Right cardiac atrium (tissue), 5 donors: ENCODE measurements around the gene NAT8L. TPM values are rescaled to one million over a fixed set of nuclear protein-coding genes. Genes with fewer than 3 reads are reported as not detected.
A peak's percentile ranks its signal among the peaks of the same experiment; 100 is the strongest.

Source experiments
- ATAC-seq, 2 donors: fragments of 200-7000 bp; cut with Tn5 transposase; one replicate each; pipeline versions ENCODE4 v1.8.0 to v1.9.1; 2020; ENCODE audit warnings: moderate library complexity in 2 of 2, mild to moderate bottlenecking in 1 of 2
- DNase-seq, 3 donors: peaks; one replicate each; pipeline ENCODE4 v3.0.0-alpha.2; 2020
- H3K27ac ChIP-seq: one replicate; pipeline ENCODE4 v1.5.1; 2013; ENCODE audit warnings: mild to moderate bottlenecking, low read length, control low read depth, moderate library complexity
- H3K27me3 ChIP-seq: one replicate; pipeline ENCODE4 v1.6.1; 2013; ENCODE audit not compliant: control insufficient read depth, insufficient read depth
- H3K4me1 ChIP-seq: one replicate; pipeline ENCODE4 v1.6.1; 2013; ENCODE audit warnings: low read length; ENCODE audit not compliant: control insufficient read depth, insufficient read depth
- H3K4me3 ChIP-seq: one replicate; pipeline ENCODE4 v1.5.1; 2013; ENCODE audit warnings: low read length, control low read depth
- H3K9me3 ChIP-seq: one replicate; pipeline ENCODE4 v1.6.1; 2013; ENCODE audit warnings: low read length; ENCODE audit not compliant: control insufficient read depth
- WGBS: extraction: QIAGEN DNeasy Blood & Tissue Kit; methylation state at CpG from one replicate; pipeline ENCODE4 v1.1.7; 2013; 5-methylcytosine and 5-hydroxymethylcytosine counted together
- intact Hi-C, 4 donors: fragments of 100-400 bp; cut with DNase I; formaldehyde crosslinking; loops; one replicate each; pipeline versions ENCODE4 v1.11.0 to v1.14.0; 2022 to 2023
- polyA plus RNA-seq: library from polyadenylated mRNA; stranded (reverse); fragments of 200-250 nt; gene quantifications from one replicate; pipeline ENCODE4 v1.2.3, GENCODE V29; 2013
- total RNA-seq, 4 donors: library from RNA; stranded (reverse); fragmentation: NEBNext Ultra II Directional; extraction: Animal tissue kit (Norgen Biotek cat#: 25700); gene quantifications; one replicate each; pipeline ENCODE4 v1.2.1, GENCODE V29; 2021
- donor health status: healthy with polysubstance abuse.
- donor health status: DM: no; HTN: yes; CAD: no.
- donor health status: DM: no; HTN: no; CAD: no.
- donor health status: DM: no; HTN: yes; CAD: no; lungs with severe emphysema.
- donor health status: DM: yes; HTN: yes; CAD: no.

The NAT8L gene
- total and polyA plus RNA-seq, 5 donors: 2.8 to 5.2 (median 3.2) TPM

- Histone ChIP-seq H3K27ac (no peak overlapping the region), H3K9me3 (no peaks in the 10 kb centered on the region), H3K4me3 (no peak overlapping the region), H3K4me1 (no peaks in the 10 kb centered on the region), H3K27me3 (no peaks in the 10 kb centered on the region)
- no peak for DNase-seq
- intact Hi-C loops: no loop called here
- no peak for ATAC-seq
- WGBS: 85% methylated on average over 20 of the region's 20 CpGs
Measured at GRCh38 chr4:2072971-2073807, 14.1 kb downstream of the NAT8L start.

- Histone ChIP-seq H3K4me3 (no peak overlapping the region), H3K27me3 (no peaks in the 10 kb centered on the region), H3K9me3 (no peaks in the 10 kb centered on the region), H3K4me1 (no peaks in the 10 kb centered on the region), H3K27ac (no peak overlapping the region)
- intact Hi-C loops: no loop called here
- no peak for DNase-seq
- no peak for ATAC-seq
- WGBS: 77% methylated on average over 20 of the region's 20 CpGs
Measured at GRCh38 chr4:2073808-2074481, 14.8 kb downstream of the NAT8L start.

GRCh38 chr4:2074588-2074987 lies 15.5 kb downstream of the NAT8L start:
- DNase-seq (no peak), ATAC-seq (no peak)
- H3K4me1 ChIP-seq: no peaks in the 10 kb centered on the region
- 81% methylated on average over 11 of the region's 11 CpGs for WGBS
- H3K27me3 ChIP-seq: no peaks in the 10 kb centered on the region
- H3K4me3 ChIP-seq: no peak overlapping the region
- H3K27ac ChIP-seq: no peak overlapping the region
- H3K9me3 ChIP-seq: no peaks in the 10 kb centered on the region
- intact Hi-C loops: no loop called here

GRCh38 chr4:2075171-2075986 lies 16.3 kb downstream of the NAT8L start:
- DNase-seq: no peak
- no peak overlapping the region for H3K4me3 ChIP-seq
- intact Hi-C loops: no loop called here
- H3K27me3 ChIP-seq: no peaks in the 10 kb centered on the region
- H3K27ac ChIP-seq: no peak overlapping the region
- H3K4me1 ChIP-seq: no peaks in the 10 kb centered on the region
- H3K9me3 ChIP-seq: no peaks in the 10 kb centered on the region
- no peak for ATAC-seq
- WGBS: 89% methylated on average over 12 of the region's 12 CpGs

GRCh38 chr4:2075987-2076907 lies 17.1 kb downstream of the NAT8L start:
- DNase-seq (no peak), ATAC-seq (peak in 1 of 2 donors; percentile 25)
- intact Hi-C loops: no loop called here
- H3K27ac ChIP-seq: no peak overlapping the region
- H3K9me3 ChIP-seq: no peaks in the 10 kb centered on the region
- no peaks in the 10 kb centered on the region for H3K4me1 ChIP-seq
- H3K4me3 ChIP-seq: no peak overlapping the region
- no peaks in the 10 kb centered on the region for H3K27me3 ChIP-seq
- 91% methylated on average over 31 of the region's 31 CpGs for WGBS

- no peaks in the 10 kb centered on the region for H3K27me3 ChIP-seq
- no peak overlapping the region for H3K27ac ChIP-seq
- DNase-seq: no peak
- H3K4me1 ChIP-seq: no peaks in the 10 kb centered on the region
- ATAC-seq: no peak
- no peak overlapping the region for H3K4me3 ChIP-seq
- intact Hi-C loops: no loop called here
- WGBS: 77% methylated on average over 9 of the region's 9 CpGs
- H3K9me3 ChIP-seq: no peaks in the 10 kb centered on the region
Measured at GRCh38 chr4:2076908-2077536, 17.9 kb downstream of the NAT8L start.

- DNase-seq: no peak
- H3K27me3 ChIP-seq: no peaks in the 10 kb centered on the region
- no peak overlapping the region for H3K27ac ChIP-seq
- no peaks in the 10 kb centered on the region for H3K4me1 ChIP-seq
- no peaks in the 10 kb centered on the region for H3K9me3 ChIP-seq
- no peak for ATAC-seq
- H3K4me3 ChIP-seq: no peak overlapping the region
- WGBS: 86% methylated on average over 17 of the region's 17 CpGs
- intact Hi-C loops: no loop called here
Measured at GRCh38 chr4:2077537-2078460, 18.7 kb downstream of the NAT8L start.

- intact Hi-C loops: no loop called here
- no peak for DNase-seq
- Histone ChIP-seq H3K9me3 (no peaks in the 10 kb centered on the region), H3K27me3 (no peaks in the 10 kb centered on the region), H3K4me1 (no peaks in the 10 kb centered on the region), H3K27ac (no peak overlapping the region), H3K4me3 (no peak overlapping the region)
- WGBS: 61% methylated on average over 9 of the region's 9 CpGs
- no peak for ATAC-seq
Measured at GRCh38 chr4:2078584-2078983, 19.5 kb downstream of the NAT8L start.

- DNase-seq (no peak), ATAC-seq (no peak)
- intact Hi-C loops: no loop called here
- Histone ChIP-seq H3K4me1 (no peaks in the 10 kb centered on the region), H3K4me3 (no peak overlapping the region), H3K9me3 (no peaks in the 10 kb centered on the region), H3K27ac (no peak overlapping the region), H3K27me3 (no peaks in the 10 kb centered on the region)
- 95% methylated on average over 5 of the region's 5 CpGs for WGBS
Measured at GRCh38 chr4:2079006-2079405, 19.9 kb downstream of the NAT8L start.
